Naive thymus-derived CD4-positive, alpha-beta T cell (primary cell): ENCODE data around the gene PSMC6. TPM values are rescaled to one million over a fixed set of nuclear protein-coding genes. Genes with fewer than 3 reads are reported as not detected.
A peak's percentile ranks its signal among the peaks of the same experiment; 100 is the strongest.

ENCODE experiments used
- ATAC-seq: fragments of 150-1000 bp; cut with Tn5 transposase; 2 replicates; pipeline ENCODE4 v1.10.0; 2021; ENCODE audit warnings: mild to moderate bottlenecking, moderate library complexity
- CTCF ChIA-PET: fragments of 350-600 bp; sonication (Branson Sonifier 250); formaldehyde crosslinking; loops from one replicate; lab custom pipeline; 2021; ENCODE audit warnings: antibody characterized with exemption; lab: Charles Lee
- POLR2A ChIA-PET: fragments of 350-600 bp; sonication (Branson Sonifier 250); formaldehyde crosslinking; loops from one replicate; lab custom pipeline; 2021; ENCODE audit warnings: antibody characterized with exemption, inconsistent platforms; lab: Charles Lee
- DNase-seq, 9 donors: peaks; one replicate each; pipeline versions ENCODE4 v3.0.0 to v3.0.0-alpha.2; 2020 to 2022; ENCODE audit warnings: mixed read lengths in 1 of 9
- H3K27ac ChIP-seq: one replicate; pipeline ENCODE4 v1.7.0; 2013; ENCODE audit warnings: mild to moderate bottlenecking, low read depth, low read length, moderate library complexity
- H3K27me3 ChIP-seq, 2 donors: one replicate each; pipeline ENCODE4 v1.7.0; 2013; ENCODE audit warnings: low read length in 2 of 2, mild to moderate bottlenecking in 2 of 2, moderate library complexity in 2 of 2; ENCODE audit not compliant: control insufficient read depth in 2 of 2, insufficient read depth in 2 of 2
- H3K36me3 ChIP-seq, 3 experiments: 1 replicate in 2 of 3; 2 replicates in 1 of 3; pipeline ENCODE4 v1.7.0; 2013; ENCODE audit warnings: low read length in 3 of 3, mild to moderate bottlenecking in 3 of 3, moderate library complexity in 1 of 3; ENCODE audit not compliant: insufficient read depth in 3 of 3, control insufficient read depth in 2 of 3
- H3K4me1 ChIP-seq, 2 donors: one replicate each; pipeline ENCODE4 v1.7.0; 2013; ENCODE audit warnings: low read length in 2 of 2, mild to moderate bottlenecking in 2 of 2, moderate library complexity in 1 of 2; ENCODE audit not compliant: control insufficient read depth in 2 of 2, insufficient read depth in 2 of 2
- H3K4me3 ChIP-seq: 2 replicates; pipeline ENCODE4 v1.7.0; 2013; ENCODE audit warnings: mild to moderate bottlenecking, low read length
- H3K9me3 ChIP-seq, 3 experiments: 1 replicate in 2 of 3; 2 replicates in 1 of 3; pipeline ENCODE4 v1.7.0; 2013; ENCODE audit warnings: low read length in 3 of 3; ENCODE audit not compliant: control insufficient read depth in 2 of 3
- H3K27ac Mint-ChIP-seq, 9 donors: one replicate each; pipeline ENCODE4 v1.8.0; 2020 to 2022; ENCODE audit warnings: mixed read lengths in 9 of 9, mild to moderate bottlenecking in 8 of 9, moderate library complexity in 5 of 9, inconsistent platforms in 2 of 9
- H3K27me3 Mint-ChIP-seq, 5 donors: one replicate each; pipeline ENCODE4 v1.8.0; 2021 to 2022; ENCODE audit warnings: mixed read lengths in 5 of 5, mild to moderate bottlenecking in 1 of 5
- H3K36me3 Mint-ChIP-seq, 5 donors: one replicate each; pipeline ENCODE4 v1.8.0; 2020 to 2022; ENCODE audit warnings: mixed read lengths in 5 of 5, mild to moderate bottlenecking in 3 of 5, inconsistent platforms in 1 of 5
- H3K4me1 Mint-ChIP-seq, 7 donors: one replicate each; pipeline ENCODE4 v1.8.0; 2020 to 2022; ENCODE audit warnings: mixed read lengths in 7 of 7, mild to moderate bottlenecking in 3 of 7, inconsistent platforms in 1 of 7
- H3K4me3 Mint-ChIP-seq, 10 donors: one replicate each; pipeline ENCODE4 v1.8.0; 2020 to 2022; ENCODE audit warnings: mild to moderate bottlenecking in 10 of 10, mixed read lengths in 10 of 10, moderate library complexity in 6 of 10, inconsistent platforms in 2 of 10
- H3K9me3 Mint-ChIP-seq, 11 donors: one replicate each; pipeline ENCODE4 v1.8.0; 2020 to 2022; ENCODE audit warnings: mixed read lengths in 11 of 11, mild to moderate bottlenecking in 4 of 11, inconsistent platforms in 1 of 11, moderate library complexity in 1 of 11
- intact Hi-C, 2 donors: fragments of 100-400 bp; cut with micrococcal nuclease; formaldehyde crosslinking; loops; one replicate each; pipeline ENCODE4 v1.15.1; 2023
- polyA plus RNA-seq, 2 donors: library from polyadenylated mRNA; unstranded; fragments of 300-500 nt; fragmentation: Illumina TruSeq; gene quantifications; one replicate each; pipeline ENCODE4 v1.2.3, GENCODE V29; 2021
- total RNA-seq, 6 experiments: library from RNA in 5 of 6; stranded (reverse) in 5 of 6; gene quantifications; 1 replicate in 5 of 6; 2 replicates in 1 of 6; pipeline ENCODE4 v1.2.3 and lab custom pipeline; 2021 to 2026

Gene PSMC6
- total and polyA plus RNA-seq, 7 experiments from 2014 or later = 63.8 to 131 (median 85.3) TPM

- CTCF ChIA-PET = interaction anchor here (0.6 kb wide), 1 partner anchor 36 kb away, joined by 3 read pairs; no protein-coding TSS in a partner anchor
- POLR2A ChIA-PET = interaction anchor here (1.1 to 1.3 kb wide), 2 partner anchors 11 to 24 kb away, joined by 3 to 6 read pairs; partner anchors contain the start of gene ERO1A
- intact Hi-C loops = loop anchor here in 1 of 2 donors (1.0 kb wide), 1 partner anchor 8 kb away; no protein-coding TSS in a partner anchor
- Mint-ChIP-seq H3K4me1 (peaks cover 39 to 61% (median 54%) of the 10 kb centered on the region in 7 donors), H3K27ac (peak overlapping the region in 7 of 9 donors; percentile 13 to 82 (median 41)), H3K36me3 (peaks cover 0 to 8% (median 1%) of the 10 kb centered on the region in 5 donors), H3K27me3 (no peaks in the 10 kb centered on the region), H3K9me3 (peaks cover 0 to 1% (median 0%) of the 10 kb centered on the region in 11 donors), H3K4me3 (peak overlapping the region in 4 of 10 donors; percentile 1 to 23 (median 8))
- Histone ChIP-seq H3K4me1 (peaks cover 18 to 23% of the 10 kb centered on the region in 2 donors), H3K36me3 (peaks cover 0 to 9% (median 0%) of the 10 kb centered on the region in 3 experiments), H3K9me3 (no peaks in the 10 kb centered on the region), H3K27me3 (no peaks in the 10 kb centered on the region), H3K27ac (no peak overlapping the region), H3K4me3 (no peak overlapping the region)
- ATAC-seq (no peak), DNase-seq (no peak)
Measured at GRCh38 chr14:52683985-52684520, 22.9 kb upstream of the PSMC6 start.

- Histone ChIP-seq H3K9me3 (no peaks in the 10 kb centered on the region), H3K4me1 (peaks cover 22 to 23% of the 10 kb centered on the region in 2 donors), H3K27me3 (no peaks in the 10 kb centered on the region), H3K27ac (no peak overlapping the region), H3K36me3 (peaks cover 0 to 5% (median 0%) of the 10 kb centered on the region in 3 experiments), H3K4me3 (no peak overlapping the region)
- Mint-ChIP-seq H3K4me1 (peaks cover 49 to 81% (median 70%) of the 10 kb centered on the region in 7 donors), H3K36me3 (peaks cover 0 to 10% (median 0%) of the 10 kb centered on the region in 5 donors), H3K27me3 (no peaks in the 10 kb centered on the region), H3K4me3 (peak overlapping the region in 6 of 10 donors; percentile 6 to 41 (median 30)), H3K9me3 (no peaks in the 10 kb centered on the region), H3K27ac (peak overlapping the region in 8 of 9 donors; percentile 4 to 84 (median 44))
- CTCF ChIA-PET = interaction anchor here (0.9 kb wide), 2 partner anchors 22 to 91 kb away, joined by 4 to 5 read pairs; no protein-coding TSS in a partner anchor
- intact Hi-C loops = no loop called here
- ATAC-seq = no peak
- DNase-seq = no peak
- POLR2A ChIA-PET = no interaction called here
Measured at GRCh38 chr14:52686176-52686575, 20.8 kb upstream of the PSMC6 start.

GRCh38 chr14:52690983-52691760 lies 15.8 kb upstream of the PSMC6 start:
- ATAC-seq (no peak), DNase-seq (no peak)
- H3K27ac ChIP-seq = no peak overlapping the region
- H3K36me3 ChIP-seq = peaks cover 0 to 5% (median 0%) of the 10 kb centered on the region in 3 experiments
- H3K27ac Mint-ChIP-seq = peak overlapping the region in 3 of 9 donors; percentile 16 to 48 (median 26)
- H3K4me1 Mint-ChIP-seq = peaks cover 61 to 90% (median 83%) of the 10 kb centered on the region in 7 donors
- H3K36me3 Mint-ChIP-seq = peaks cover 4 to 30% (median 5%) of the 10 kb centered on the region in 5 donors
- no peaks in the 10 kb centered on the region for H3K27me3 Mint-ChIP-seq
- H3K4me1 ChIP-seq = peaks cover 38 to 42% of the 10 kb centered on the region in 2 donors
- ChIA-PET POLR2A (interaction anchor here (0.9 to 1.6 kb wide), 2 partner anchors 15 to 51 kb away, joined by 3 to 7 read pairs; no protein-coding TSS in a partner anchor), CTCF (interaction anchor here (0.6 kb wide), 1 partner anchor 43 kb away, joined by 3 read pairs; no protein-coding TSS in a partner anchor)
- peaks cover 0 to 1% (median 0%) of the 10 kb centered on the region in 11 donors for H3K9me3 Mint-ChIP-seq
- no peaks in the 10 kb centered on the region for H3K9me3 ChIP-seq
- intact Hi-C loops = loop anchor here in 1 of 2 donors (10.0 kb wide), 1 partner anchor 464 kb away; the partner anchor contains the start of gene DDHD1
- no peaks in the 10 kb centered on the region for H3K27me3 ChIP-seq
- no peak overlapping the region for H3K4me3 ChIP-seq
- H3K4me3 Mint-ChIP-seq = peak overlapping the region in 8 of 10 donors; percentile 26 to 96 (median 60)

GRCh38 chr14:52692248-52692962 lies 14.6 kb upstream of the PSMC6 start:
- Histone ChIP-seq H3K27ac (no peak overlapping the region), H3K4me1 (peaks cover 32 to 38% of the 10 kb centered on the region in 2 donors), H3K36me3 (peaks cover 0 to 5% (median 0%) of the 10 kb centered on the region in 3 experiments), H3K27me3 (no peaks in the 10 kb centered on the region), H3K4me3 (no peak overlapping the region), H3K9me3 (no peaks in the 10 kb centered on the region)
- Mint-ChIP-seq H3K4me3 (peak overlapping the region; percentile 21 to 96 (median 68)), H3K4me1 (peaks cover 54 to 78% (median 71%) of the 10 kb centered on the region in 7 donors), H3K27ac (peak overlapping the region; percentile 1 to 82 (median 26)), H3K36me3 (peaks cover 4 to 28% (median 5%) of the 10 kb centered on the region in 5 donors), H3K9me3 (peaks cover 0 to 1% (median 0%) of the 10 kb centered on the region in 11 donors), H3K27me3 (no peaks in the 10 kb centered on the region)
- ATAC-seq = peak; percentile 37
- ChIA-PET CTCF (no interaction called here), POLR2A (interaction anchor here (0.5 to 1.6 kb wide), 8 partner anchors 14 to 261 kb away, joined by 3 to 7 read pairs (median 4); partner anchors contain the start of genes STYX and TXNDC16)
- intact Hi-C loops = loop anchor here (1.0 to 10.0 kb wide), 3 partner anchors 9 to 462 kb away; partner anchors contain the start of gene DDHD1 (in 1 of the 2)
- DNase-seq = peak in 5 of 9 donors; percentile 18 to 34 (median 22)

GRCh38 chr14:52693036-52693435 lies 14.0 kb upstream of the PSMC6 start:
- no peaks in the 10 kb centered on the region for H3K9me3 ChIP-seq
- H3K27me3 ChIP-seq = no peaks in the 10 kb centered on the region
- peak overlapping the region in 9 of 10 donors; percentile 59 to 99 (median 71) for H3K4me3 Mint-ChIP-seq
- peaks cover 49 to 72% (median 64%) of the 10 kb centered on the region in 7 donors for H3K4me1 Mint-ChIP-seq
- DNase-seq = no peak
- peaks cover 0 to 5% (median 0%) of the 10 kb centered on the region in 3 experiments for H3K36me3 ChIP-seq
- no peak overlapping the region for H3K27ac ChIP-seq
- CTCF ChIA-PET = no interaction called here
- ATAC-seq = no peak
- intact Hi-C loops = loop anchor here in 1 of 2 donors (2.0 to 10.0 kb wide), 2 partner anchors 14 to 462 kb away; partner anchors contain the start of gene DDHD1
- peaks cover 4 to 28% (median 5%) of the 10 kb centered on the region in 5 donors for H3K36me3 Mint-ChIP-seq
- peak overlapping the region in 8 of 9 donors; percentile 0 to 75 (median 16) for H3K27ac Mint-ChIP-seq
- H3K27me3 Mint-ChIP-seq = no peaks in the 10 kb centered on the region
- H3K9me3 Mint-ChIP-seq = peaks cover 0 to 1% (median 0%) of the 10 kb centered on the region in 11 donors
- POLR2A ChIA-PET = interaction anchor here (0.6 to 1.6 kb wide), 5 partner anchors 13 to 50 kb away, joined by 3 to 7 read pairs (median 3); partner anchors contain the start of gene STYX
- H3K4me1 ChIP-seq = peaks cover 31 to 32% of the 10 kb centered on the region in 2 donors
- no peak overlapping the region for H3K4me3 ChIP-seq
